Fibroblast of the aortic adventitia (primary cell): Measurements from ENCODE around the gene GARNL3. TPM values are rescaled to one million over a fixed set of nuclear protein-coding genes. Genes with fewer than 3 reads are reported as not detected.

Source experiments
- DNase-seq: peaks from one replicate; pipeline ENCODE4 v3.0.0-alpha.2; 2010; ENCODE audit warnings: low read depth
- H3K4me3 ChIP-seq: 2 replicates; pipeline ENCODE4 v1.5.1; 2011; ENCODE audit warnings: low read depth, mild to moderate bottlenecking, control low read depth, low read length, moderate library complexity
- total RNA-seq: library from RNA; depleted of rRNA; stranded (reverse); fragments of >200 nt; gene quantifications from 2 replicates; pipeline ENCODE4 v1.2.3, GENCODE V29; 2012; ENCODE audit warnings: low replicate concordance
- TF ChIP-seq, protein P1 (sequence below): IDR thresholded peaks from 2 replicates; pipeline ENCODE4 v1.5.1; 2011; ENCODE audit warnings: mild to moderate bottlenecking, low read length, control low read depth, inconsistent platforms; ENCODE audit not compliant: insufficient read depth

The GARNL3 gene
- total RNA-seq, 1 donor, result 2.5 TPM

DNA sequence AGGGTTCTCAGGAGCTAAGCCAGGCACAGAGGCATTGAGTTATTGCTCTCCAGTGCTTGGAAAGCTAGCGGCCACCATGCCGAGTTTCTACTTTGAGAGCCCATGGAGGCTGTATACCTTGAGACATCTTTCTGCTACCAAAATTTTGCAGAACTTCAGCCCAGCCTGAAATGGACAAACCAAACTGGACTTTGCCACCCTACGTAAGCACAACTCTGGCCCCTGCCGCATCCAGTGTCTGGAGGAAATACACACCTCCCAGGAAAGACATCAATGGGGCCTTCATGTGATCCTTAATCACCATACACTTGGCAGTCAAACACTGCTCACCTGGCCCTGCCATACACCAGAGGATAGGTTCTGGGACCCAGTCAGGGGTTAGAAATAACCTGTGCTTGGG lies 27.8 kb downstream of the GARNL3 start:
- TF ChIP-seq, protein P1, sequence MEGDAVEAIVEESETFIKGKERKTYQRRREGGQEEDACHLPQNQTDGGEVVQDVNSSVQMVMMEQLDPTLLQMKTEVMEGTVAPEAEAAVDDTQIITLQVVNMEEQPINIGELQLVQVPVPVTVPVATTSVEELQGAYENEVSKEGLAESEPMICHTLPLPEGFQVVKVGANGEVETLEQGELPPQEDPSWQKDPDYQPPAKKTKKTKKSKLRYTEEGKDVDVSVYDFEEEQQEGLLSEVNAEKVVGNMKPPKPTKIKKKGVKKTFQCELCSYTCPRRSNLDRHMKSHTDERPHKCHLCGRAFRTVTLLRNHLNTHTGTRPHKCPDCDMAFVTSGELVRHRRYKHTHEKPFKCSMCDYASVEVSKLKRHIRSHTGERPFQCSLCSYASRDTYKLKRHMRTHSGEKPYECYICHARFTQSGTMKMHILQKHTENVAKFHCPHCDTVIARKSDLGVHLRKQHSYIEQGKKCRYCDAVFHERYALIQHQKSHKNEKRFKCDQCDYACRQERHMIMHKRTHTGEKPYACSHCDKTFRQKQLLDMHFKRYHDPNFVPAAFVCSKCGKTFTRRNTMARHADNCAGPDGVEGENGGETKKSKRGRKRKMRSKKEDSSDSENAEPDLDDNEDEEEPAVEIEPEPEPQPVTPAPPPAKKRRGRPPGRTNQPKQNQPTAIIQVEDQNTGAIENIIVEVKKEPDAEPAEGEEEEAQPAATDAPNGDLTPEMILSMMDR, result no peak
- H3K4me3 ChIP-seq, result no peak overlapping the region
- DNase-seq, result no peak

DNA sequence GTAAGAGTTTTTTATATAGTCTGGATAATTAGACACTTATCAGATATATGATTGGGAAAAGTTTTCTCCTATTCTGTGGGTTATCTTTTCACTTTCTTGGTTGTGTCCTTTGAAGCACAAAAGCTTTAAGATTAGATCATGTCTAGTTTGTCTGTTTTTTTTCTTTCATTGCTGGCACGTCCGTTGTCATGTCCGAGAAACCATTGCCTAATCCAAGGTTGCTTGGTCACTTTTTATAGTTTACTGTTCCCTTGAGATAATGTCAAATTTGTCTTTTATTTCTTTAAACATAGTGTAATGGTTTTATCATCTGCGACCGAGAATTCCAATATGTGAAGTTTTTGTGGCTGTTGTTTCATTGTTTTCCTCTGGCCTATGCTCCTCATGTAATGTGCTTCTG lies 28.8 kb downstream of the GARNL3 start:
- H3K4me3 ChIP-seq, result no peak overlapping the region
- DNase-seq, result no peak
- TF ChIP-seq, protein P1, result no peak

DNA sequence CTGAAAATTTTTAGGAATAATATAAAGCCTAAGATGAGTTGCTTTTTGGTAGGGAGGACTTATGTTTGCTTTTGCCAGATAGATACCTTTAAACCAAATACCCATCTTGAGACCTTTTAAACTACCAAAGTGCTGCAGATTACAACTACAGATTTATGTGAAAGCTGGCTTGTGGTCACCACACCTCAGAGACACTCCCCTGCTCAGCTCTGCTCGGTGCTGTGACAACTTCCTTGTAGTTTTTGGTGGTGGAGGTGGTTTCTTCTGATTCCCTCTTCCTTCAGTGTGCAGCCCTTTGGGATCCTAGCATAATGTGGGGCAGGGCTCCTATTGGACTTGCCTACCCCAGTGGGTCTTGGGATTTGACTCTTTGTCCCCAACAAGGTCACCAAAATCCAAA lies 29.2 kb downstream of the GARNL3 start:
- TF ChIP-seq, protein P1, result no peak
- no peak overlapping the region for H3K4me3 ChIP-seq
- no peak for DNase-seq

DNA sequence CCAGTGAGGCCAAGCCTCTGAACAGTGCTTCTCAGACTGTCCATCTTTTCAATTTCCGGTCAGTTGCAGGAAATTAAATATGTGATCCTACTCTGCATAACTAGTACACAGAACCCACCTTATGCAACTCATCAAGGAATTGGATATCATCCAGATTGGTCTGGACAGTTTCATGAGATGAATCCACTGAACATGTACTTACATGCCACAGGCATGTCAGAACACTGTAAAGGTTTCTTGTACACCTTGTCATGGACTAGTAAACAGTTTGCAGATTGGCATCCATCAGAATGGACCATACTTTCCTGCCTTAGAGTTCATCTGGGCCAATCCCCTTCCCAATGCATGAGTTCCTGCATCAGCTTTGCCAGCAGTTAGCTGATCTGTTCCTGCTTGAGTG lies 30.4 kb downstream of the GARNL3 start:
- TF ChIP-seq, protein P1, result no peak
- DNase-seq, result no peak
- no peak overlapping the region for H3K4me3 ChIP-seq

DNA sequence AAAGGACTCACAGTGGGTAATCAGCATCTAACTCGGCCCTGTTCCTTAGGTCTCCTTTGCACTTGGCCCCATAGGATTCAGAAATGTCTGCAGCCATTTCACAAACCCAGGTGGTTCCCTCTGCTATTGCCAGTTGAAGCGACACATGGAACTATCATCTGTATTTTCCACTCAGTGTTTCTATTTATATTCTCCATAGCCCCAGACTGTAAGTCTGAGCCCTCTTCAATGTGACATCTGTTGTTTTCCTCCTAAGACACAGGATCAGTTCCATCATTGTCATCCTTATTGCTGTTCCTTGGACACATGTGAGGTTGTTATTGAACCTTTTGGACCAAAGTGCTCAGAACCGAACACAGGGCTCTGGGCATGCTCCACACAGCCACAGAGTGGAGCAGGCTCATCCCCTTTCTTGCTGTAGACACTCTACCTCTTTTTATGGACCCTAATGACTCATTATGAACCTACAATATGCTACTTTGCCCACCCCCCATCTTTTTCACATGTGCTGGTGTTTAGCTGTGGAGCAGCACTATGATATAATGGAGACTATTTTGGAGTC lies 36.4 kb downstream of the GARNL3 start:
- no peak overlapping the region for H3K4me3 ChIP-seq
- TF ChIP-seq, protein P1, result no peak
- DNase-seq, result no peak

DNA sequence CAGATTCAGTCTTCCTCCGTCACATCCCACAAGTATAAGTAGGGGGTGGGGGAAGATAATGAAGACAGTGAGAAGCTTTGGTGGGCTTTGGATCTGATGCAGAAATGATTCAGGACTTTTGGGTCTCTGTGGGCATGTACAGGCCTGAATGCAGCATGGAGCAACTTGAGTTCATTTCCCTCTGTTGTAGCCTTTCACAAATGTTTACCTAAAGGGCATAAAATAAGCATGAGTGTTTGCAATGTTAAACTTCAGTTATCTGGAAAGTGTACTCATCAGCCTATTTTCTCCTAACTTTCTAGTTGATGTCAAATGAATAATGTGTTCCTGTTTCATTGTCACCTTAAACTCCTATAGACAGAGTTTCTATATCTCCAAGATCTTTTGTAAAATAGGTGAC lies 39.3 kb downstream of the GARNL3 start:
- TF ChIP-seq, protein P1, result no peak
- DNase-seq, result no peak
- no peak overlapping the region for H3K4me3 ChIP-seq

DNA sequence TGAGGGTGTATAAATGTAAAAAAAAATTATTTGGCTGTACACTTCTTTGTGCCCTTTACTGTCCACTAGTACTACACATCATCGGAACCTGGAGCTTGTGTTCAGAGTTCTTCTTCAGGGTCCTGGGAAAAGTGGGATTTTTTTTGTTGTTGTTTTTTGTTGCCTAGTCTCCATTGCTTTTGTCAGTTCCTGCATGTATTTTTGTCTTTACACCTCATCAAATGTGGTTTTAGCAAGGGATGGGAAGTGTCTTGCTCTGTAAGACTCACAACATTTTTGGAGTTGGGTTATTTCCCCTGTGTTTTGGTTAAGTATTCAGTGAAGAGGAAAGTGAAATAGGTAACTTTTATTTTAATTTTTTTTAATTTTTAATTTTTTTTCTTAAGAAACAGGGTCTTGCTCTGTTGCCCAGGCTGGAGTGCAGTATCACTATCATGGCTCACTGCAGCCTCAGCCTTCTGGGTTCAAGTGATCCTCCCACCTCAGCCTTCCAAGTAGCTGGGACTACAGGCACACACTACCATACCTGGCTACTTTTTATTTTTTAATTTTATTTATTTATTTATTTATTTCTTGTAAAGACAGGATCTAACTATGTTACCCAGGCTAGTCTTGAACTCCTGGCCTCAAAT lies 40.7 kb downstream of the GARNL3 start:
- H3K4me3 ChIP-seq, result no peak overlapping the region
- no peak for DNase-seq
- TF ChIP-seq, protein P1, result no peak
